ENCODE data around the gene CEP170. TPM values are rescaled to one million over a fixed set of nuclear protein-coding genes. Genes with fewer than 3 reads are reported as not detected.

CEP170 gene
- 10 to 100 TPM; 55.0 to 62.9 (median 55.2) TPM for polyA plus RNA-seq (ENCODE audit: insufficient read length in 3 of 3)

- peak; percentile 97 to 99 (median 98) for DNase-seq (ENCODE audit: low read depth in 3 of 3, low spot score in 2 of 3)
Observed at GRCh38 chr1:243254927-243255790, at the start of gene CEP170. Gene CEP170 (minus strand): TSS chr1:243255281. CDS start chr1:243225280, 30,001 bp downstream.

GRCh38 chr1:243301059-243301458 lies 46.0 kb upstream of the CEP170 start:
- no peak for DNase-seq (ENCODE audit: low read depth in 3 of 3, low spot score in 2 of 3)

- DNase-seq (ENCODE audit: low read depth in 3 of 3, low spot score in 2 of 3): no peak
Observed at GRCh38 chr1:243299069-243299468, 44.0 kb upstream of the CEP170 start.

GRCh38 chr1:243294723-243295121 lies 39.6 kb upstream of the CEP170 start:
- no peak for DNase-seq (ENCODE audit: low read depth in 3 of 3, low spot score in 2 of 3)

- no peak for DNase-seq (ENCODE audit: low read depth in 3 of 3, low spot score in 2 of 3)
Observed at GRCh38 chr1:243293941-243294722, 39.1 kb upstream of the CEP170 start.

GRCh38 chr1:243292117-243292516 lies 37.0 kb upstream of the CEP170 start:
- no peak for DNase-seq (ENCODE audit: low read depth in 3 of 3, low spot score in 2 of 3)

- DNase-seq (ENCODE audit: low read depth in 3 of 3, low spot score in 2 of 3): no peak
Observed at GRCh38 chr1:243291292-243291691, 36.2 kb upstream of the CEP170 start.

- DNase-seq (ENCODE audit: low read depth in 3 of 3, low spot score in 2 of 3): no peak
Observed at GRCh38 chr1:243288062-243288461, 33.0 kb upstream of the CEP170 start.

- DNase-seq (ENCODE audit: low read depth in 3 of 3, low spot score in 2 of 3): no peak
Observed at GRCh38 chr1:243287652-243288051, 32.6 kb upstream of the CEP170 start.

- no peak for DNase-seq (ENCODE audit: low read depth in 3 of 3, low spot score in 2 of 3)
Observed at GRCh38 chr1:243287123-243287460, 32.0 kb upstream of the CEP170 start.

- DNase-seq (ENCODE audit: low read depth in 3 of 3, low spot score in 2 of 3): no peak
Observed at GRCh38 chr1:243286409-243287122, 31.5 kb upstream of the CEP170 start.

GRCh38 chr1:243281672-243282071 lies 26.6 kb upstream of the CEP170 start:
- no peak for DNase-seq (ENCODE audit: low read depth in 3 of 3, low spot score in 2 of 3)

- no peak for DNase-seq (ENCODE audit: low read depth in 3 of 3, low spot score in 2 of 3)
Observed at GRCh38 chr1:243280571-243281129, 25.6 kb upstream of the CEP170 start.

GRCh38 chr1:243275316-243275715 lies 20.2 kb upstream of the CEP170 start:
- no peak for DNase-seq (ENCODE audit: low read depth in 3 of 3, low spot score in 2 of 3)

GRCh38 chr1:243273945-243274344 lies 18.9 kb upstream of the CEP170 start:
- DNase-seq (ENCODE audit: low read depth in 3 of 3, low spot score in 2 of 3): no peak

- no peak for DNase-seq (ENCODE audit: low read depth in 3 of 3, low spot score in 2 of 3)
Observed at GRCh38 chr1:243273506-243273905, 18.4 kb upstream of the CEP170 start.

- no peak for DNase-seq (ENCODE audit: low read depth in 3 of 3, low spot score in 2 of 3)
Observed at GRCh38 chr1:243272401-243272800, 17.3 kb upstream of the CEP170 start.

- no peak for DNase-seq (ENCODE audit: low read depth in 3 of 3, low spot score in 2 of 3)
Observed at GRCh38 chr1:243271996-243272395, 16.9 kb upstream of the CEP170 start.

- no peak for DNase-seq (ENCODE audit: low read depth in 3 of 3, low spot score in 2 of 3)
Observed at GRCh38 chr1:243270097-243270864, 15.2 kb upstream of the CEP170 start.

- DNase-seq (ENCODE audit: low read depth in 3 of 3, low spot score in 2 of 3): no peak
Observed at GRCh38 chr1:243269461-243269801, 14.3 kb upstream of the CEP170 start.

Measured in right renal cortex interstitium (tissue), 3 donors.